ENCODE data around the gene COG6. TPM values are rescaled to one million over a fixed set of nuclear protein-coding genes. Genes with fewer than 3 reads are reported as not detected.

The COG6 gene
- total and polyA plus RNA-seq, 2 of the 4 experiments (the other 2 are of a cell fraction): 22.8 to 37.5 TPM

GRCh38 chr13:39672378-39673132 lies 17.1 kb downstream of the COG6 start:
- no CpG with 5 or more reads among the region's 3 CpGs for WGBS, 2 experiments (ENCODE audit: extremely low coverage in 2 of 2, insufficient read length in 1 of 2)
- H3K79me1 ChIP-seq (ENCODE audit: low read depth in 1 of 2, low read length in 2 of 2): no peaks in the 10 kb centered on the region; a peak in 2 of 4 replicates
- no peak for ATAC-seq (ENCODE audit: low read depth)
- H3K56ac ChIP-seq (ENCODE audit: extremely low read depth, insufficient read depth, low read length): no peak overlapping the region
- H2AFZ ChIP-seq (replicated peaks; ENCODE audit: low read length, poor library complexity): no peak overlapping the region
- no peak overlapping the region for H3K14ac ChIP-seq (replicated peaks; ENCODE audit: low read depth, low read length)
- no peak overlapping the region for H4K5ac ChIP-seq (ENCODE audit: low read depth, low read length)
- H3K4ac ChIP-seq (ENCODE audit: low read depth, low read length): no peak overlapping the region
- H3K4me2 ChIP-seq (ENCODE audit: low read depth, low read length): no peak overlapping the region
- H3K4me1 ChIP-seq (ENCODE audit: control insufficient read depth, insufficient read depth, low read length): no peaks in the 10 kb centered on the region
- no peak overlapping the region for H2BK20ac ChIP-seq (ENCODE audit: low read depth, low read length)
- H3K9me3 ChIP-seq (ENCODE audit: control insufficient read depth, insufficient read depth, low read length): no peaks in the 10 kb centered on the region
- DNase-seq: no peak
- H3K9me1 ChIP-seq (ENCODE audit: insufficient read depth, low read length): no peaks in the 10 kb centered on the region
- no peak overlapping the region for H2AK9ac ChIP-seq (replicated peaks; ENCODE audit: low read depth, low read length, poor library complexity)
- H4K8ac ChIP-seq (ENCODE audit: low read depth in 2 of 2, low read length in 2 of 2): no peak overlapping the region
- dilution Hi-C loops (cut with HindIII; ENCODE audit: low sequenced_read_pairs, unreplicated experiment): no loop called here
- in situ Hi-C loops (cut with MboI; ENCODE audit: low sequenced_read_pairs): no loop called here
- ChIA-PET POLR2A (ENCODE audit: unreplicated experiment) (no interaction called here), CTCF (no interaction called here)
- no peak overlapping the region for H3K9ac ChIP-seq (ENCODE audit: low read depth, low read length)
- TF ChIP-seq CEBPB (IDR thresholded peaks at IDR 0.05; ENCODE audit: low read depth, low read length): peak; percentile 50; the same call in 1 of the 2 replicates
- no peak for TF ChIP-seq ELK1 (IDR thresholded peaks at IDR 0.05; ENCODE audit: borderline replicate concordance, low read depth, low read length)
- no peaks in the 10 kb centered on the region for H4K20me1 ChIP-seq (ENCODE audit: insufficient read depth, low read length)
- H3K18ac ChIP-seq (ENCODE audit: low read depth, low read length): no peak overlapping the region
- no TSS peak for BruUV-seq (replicated peaks)
- H3K23ac ChIP-seq (ENCODE audit: low read depth, low read length): no peak overlapping the region
- no peak overlapping the region for H3K27ac ChIP-seq (ENCODE audit: insufficient read depth, low read length)
- no peak overlapping the region for H2BK5ac ChIP-seq (ENCODE audit: low read depth, low read length, poor library complexity, severe bottlenecking)
- H2AK5ac ChIP-seq (ENCODE audit: low read depth, low read length): no peak overlapping the region
- H3K27me3 ChIP-seq (ENCODE audit: control insufficient read depth, insufficient read depth, low read length): no peaks in the 10 kb centered on the region
- H2BK15ac ChIP-seq (ENCODE audit: low read depth, low read length): no peak overlapping the region
- intact Hi-C loops (cut with micrococcal nuclease): no loop called here
- H2BK120ac ChIP-seq (ENCODE audit: low read depth, low read length): no peak overlapping the region
- no peak overlapping the region for H3K4me3 ChIP-seq (ENCODE audit: insufficient read depth, low read depth, low read length)
- H3K36me3 ChIP-seq (ENCODE audit: control insufficient read depth, insufficient read depth, low read length): no peaks in the 10 kb centered on the region
- H4K91ac ChIP-seq (ENCODE audit: insufficient read depth, low read depth, low read length): no peak overlapping the region

All from IMR-90 (cell line).